HG03196 (cell line): ENCODE results near the gene CNOT1.
"Not testable (repeated sequence)": the region's sequence is repeated elsewhere in the genome, so short reads cannot be mapped to it uniquely, and the experiment has no call there.

Experiments
- ATAC-seq: cut with Tn5 transposase; IDR thresholded peaks from one replicate; pipeline ENCODE4 v1.9.1; 2021; ENCODE audit not compliant: unreplicated experiment

Gene CNOT1

GRCh38 chr16:58629733-58630640, at the start of gene CNOT1:
Gene CNOT1, minus strand, starts transcription at chr16:58629826. Its CDS starts 30,489 bp downstream, at chr16:58599337.
- peak; percentile 91 for ATAC-seq

DNA sequence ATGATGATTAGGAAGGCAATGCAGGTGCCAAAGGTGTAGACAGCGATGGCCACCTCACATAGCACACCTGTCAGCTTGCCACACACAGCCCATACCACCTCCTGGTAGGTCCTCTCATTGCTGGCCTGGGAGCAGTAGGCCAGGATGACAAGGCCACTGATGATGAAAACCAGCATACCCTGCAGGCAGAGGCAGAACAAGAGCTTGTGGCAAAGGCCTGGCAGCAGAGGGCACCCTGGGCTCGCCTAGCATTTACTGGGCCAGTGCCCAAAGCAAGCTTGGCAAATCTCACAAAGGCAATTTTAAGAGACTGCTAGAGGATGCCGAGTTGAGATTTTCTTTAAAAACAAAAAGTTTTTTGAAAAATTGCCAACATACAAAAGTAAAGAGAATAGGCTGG, 49.1 kb upstream of the CNOT1 start:
- no peak for ATAC-seq

DNA sequence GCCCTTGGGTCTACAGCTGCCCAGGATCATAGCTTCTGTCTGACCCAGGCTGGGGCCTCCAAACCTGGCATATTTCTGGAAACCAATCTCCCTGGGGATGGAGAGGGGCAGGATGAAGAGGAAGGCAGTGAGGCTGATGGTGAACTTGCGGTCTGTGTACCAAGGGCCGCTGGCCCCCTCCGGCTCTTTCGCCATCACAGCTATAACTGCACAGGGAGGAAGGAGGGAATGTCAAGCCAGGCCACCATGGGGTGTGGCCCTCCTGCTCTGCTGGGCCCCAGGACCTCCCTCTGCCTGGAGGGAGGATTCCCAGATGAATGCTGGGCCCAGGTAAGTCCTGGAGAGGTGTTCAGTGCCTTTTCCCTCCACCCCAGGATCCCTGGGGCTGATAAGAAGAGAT, 48.6 kb upstream of the CNOT1 start:
- no peak for ATAC-seq

DNA sequence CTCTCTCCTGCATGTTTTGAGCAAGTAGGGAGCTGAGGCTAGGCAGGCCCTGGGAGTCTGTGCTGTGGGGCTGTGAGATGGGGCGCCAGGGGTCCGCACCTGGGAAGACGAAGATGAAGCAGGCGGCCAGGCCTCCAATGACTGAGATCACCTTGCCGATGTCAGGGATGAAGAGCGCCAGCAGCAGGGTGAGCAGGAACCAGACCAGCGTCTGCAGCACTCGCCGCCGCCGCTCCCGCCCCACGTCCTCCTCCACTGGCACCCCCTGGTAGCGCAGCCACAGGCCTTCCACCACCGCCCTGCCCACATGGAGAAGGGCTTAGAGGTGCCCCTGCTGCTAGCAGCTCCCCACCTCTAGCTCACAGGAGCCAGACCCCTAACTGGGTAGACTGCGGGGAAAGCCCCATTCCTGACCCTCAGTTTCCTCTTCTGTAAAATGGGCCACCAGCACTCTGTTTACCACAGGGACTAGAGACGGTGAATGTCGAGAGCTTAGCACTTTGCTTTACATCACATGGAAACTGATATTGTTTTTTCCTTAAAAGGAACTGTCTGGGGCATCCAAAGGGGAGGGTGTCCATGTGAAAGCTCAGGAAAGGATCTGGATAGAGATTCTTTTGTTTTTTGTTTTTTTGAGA, 41.4 kb upstream of the CNOT1 start:
- ATAC-seq, result no peak

GRCh38 chr16:58670177-58670576, 40.6 kb upstream of the CNOT1 start:
- ATAC-seq, result no peak

GRCh38 chr16:58665200-58665599, 35.6 kb upstream of the CNOT1 start:
- ATAC-seq, result no peak

DNA sequence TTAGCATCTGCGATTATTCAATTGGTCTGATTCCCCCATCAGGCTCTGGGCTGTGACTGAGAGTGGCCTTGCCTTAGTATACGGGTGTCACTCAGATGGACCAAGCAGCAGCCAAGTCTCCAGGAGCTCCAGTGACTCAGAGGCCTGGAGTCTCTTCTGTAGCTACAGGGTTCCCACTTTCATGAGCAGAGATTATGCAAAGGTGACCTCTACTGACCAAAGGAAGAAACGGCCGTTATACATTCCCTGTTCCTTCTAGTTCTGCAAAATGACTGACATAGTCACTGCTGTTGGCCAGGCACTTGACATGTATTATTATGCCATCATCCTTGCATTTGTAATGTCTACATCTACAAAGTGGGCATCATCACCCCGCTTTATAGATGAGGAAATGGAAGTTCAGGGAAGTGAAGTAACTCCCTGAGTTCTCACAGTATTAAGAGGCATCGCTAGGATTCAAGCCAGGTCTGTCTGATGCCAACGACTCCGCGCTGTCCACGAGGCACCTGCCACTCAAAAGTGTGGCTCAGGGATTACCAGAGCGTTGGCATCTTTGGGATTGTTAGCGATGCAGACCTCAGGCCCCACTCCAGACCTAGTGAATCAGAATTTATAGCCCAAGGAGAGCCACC, 31.7 kb upstream of the CNOT1 start:
- ATAC-seq, result no peak

GRCh38 chr16:58659911-58660310, 30.3 kb upstream of the CNOT1 start:
- not testable (repeated sequence) for ATAC-seq

DNA sequence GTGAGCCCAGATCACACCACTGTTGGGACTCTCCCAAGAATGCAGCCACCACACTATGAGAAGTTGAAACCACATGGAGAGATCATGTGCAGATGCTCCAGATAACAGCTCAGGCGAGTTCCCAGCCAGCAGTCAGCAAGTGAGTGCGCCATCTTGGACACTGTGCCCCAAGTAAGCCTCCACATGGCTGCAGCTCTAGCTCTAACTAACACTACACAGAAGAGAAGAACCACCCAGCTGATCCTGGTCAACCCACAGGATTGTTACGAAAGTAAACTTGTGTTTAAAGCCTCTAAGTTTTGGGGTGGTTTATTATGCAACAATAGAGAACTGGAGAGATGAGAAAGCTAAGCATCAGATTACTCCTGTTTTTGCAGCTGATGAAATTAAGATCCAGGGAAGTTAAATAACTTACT, 29.2 kb upstream of the CNOT1 start:
- ATAC-seq, result no peak

- ATAC-seq, result no peak
These were observed 27.3 kb upstream of the CNOT1 start for GRCh38 chr16:58656899-58657298.

GRCh38 chr16:58655215-58655596, 25.6 kb upstream of the CNOT1 start:
- ATAC-seq, result no peak

DNA sequence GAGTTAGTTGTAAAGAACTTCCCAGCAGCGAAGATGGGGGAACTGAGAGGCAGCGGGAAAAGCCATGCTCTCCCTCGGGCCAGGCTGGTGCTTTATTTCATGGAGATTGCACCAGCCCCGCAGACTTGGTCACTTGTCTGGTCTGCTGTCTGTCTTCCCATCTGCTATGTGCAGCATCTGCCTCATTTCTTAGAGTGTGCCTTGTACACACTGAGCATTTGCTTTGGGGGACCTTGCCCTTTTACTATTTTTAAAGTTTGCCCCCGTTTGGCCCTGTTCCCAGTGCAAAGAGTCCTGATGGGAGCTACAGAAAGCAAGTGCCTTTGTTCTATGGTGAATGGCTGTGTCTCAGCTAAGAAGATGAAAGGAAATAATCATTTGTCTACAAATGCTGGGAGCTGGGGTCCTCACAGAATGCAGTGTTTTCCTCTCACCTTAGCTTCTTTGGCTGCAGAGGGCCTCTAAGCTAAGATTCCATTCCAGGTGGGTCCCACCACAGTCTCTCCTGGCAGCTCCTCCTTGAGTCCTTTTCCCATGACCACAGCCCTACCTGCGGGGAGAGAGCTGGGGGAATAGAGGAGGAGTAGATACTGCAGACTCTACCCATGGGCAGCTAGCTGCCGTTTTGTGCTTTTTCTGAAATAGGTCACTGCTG, 25.1 kb upstream of the CNOT1 start:
- ATAC-seq, result no peak

DNA sequence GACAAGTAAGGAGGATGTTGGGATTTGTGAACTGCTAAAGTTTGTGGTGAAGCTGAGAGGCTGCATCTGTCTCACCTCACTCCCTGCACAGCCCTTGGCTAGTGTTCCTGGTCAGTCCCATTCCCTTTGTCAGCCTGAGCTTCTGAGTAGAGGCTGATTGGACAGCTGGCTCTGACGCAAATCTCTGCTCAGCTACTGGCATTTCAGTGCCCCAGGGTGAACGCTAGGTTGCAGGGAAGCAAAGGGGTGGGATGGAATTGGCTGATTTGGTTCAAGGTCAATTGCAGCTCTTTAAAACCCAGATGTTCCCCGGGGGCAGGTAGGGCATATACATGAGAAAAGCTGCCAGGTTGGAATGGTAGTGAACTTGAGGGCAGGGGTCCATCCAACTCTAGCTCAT, 23.1 kb upstream of the CNOT1 start:
- ATAC-seq, result no peak

- ATAC-seq, result no peak
These were observed 22.3 kb upstream of the CNOT1 start for GRCh38 chr16:58651965-58652348.

DNA sequence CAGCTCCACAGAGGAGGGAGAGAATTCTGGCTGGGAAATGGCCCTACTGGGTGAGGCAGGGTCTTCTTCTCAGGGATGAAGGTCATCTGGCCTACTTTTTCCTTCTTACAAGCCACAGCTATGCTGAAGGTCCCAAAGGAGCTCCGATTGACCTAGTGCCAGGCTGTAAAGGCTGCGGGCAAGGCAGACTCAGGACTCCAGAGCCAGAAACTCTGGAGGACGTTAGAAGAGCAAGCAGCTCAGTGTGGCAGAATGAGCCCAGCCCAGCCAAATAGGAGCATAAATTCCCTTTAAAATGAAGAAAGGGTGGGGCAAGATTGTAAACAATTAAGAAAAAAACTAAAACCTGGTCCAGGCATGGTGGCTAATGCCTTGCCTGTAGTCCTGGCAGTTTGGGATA, 20.1 kb upstream of the CNOT1 start:
- no peak for ATAC-seq

DNA sequence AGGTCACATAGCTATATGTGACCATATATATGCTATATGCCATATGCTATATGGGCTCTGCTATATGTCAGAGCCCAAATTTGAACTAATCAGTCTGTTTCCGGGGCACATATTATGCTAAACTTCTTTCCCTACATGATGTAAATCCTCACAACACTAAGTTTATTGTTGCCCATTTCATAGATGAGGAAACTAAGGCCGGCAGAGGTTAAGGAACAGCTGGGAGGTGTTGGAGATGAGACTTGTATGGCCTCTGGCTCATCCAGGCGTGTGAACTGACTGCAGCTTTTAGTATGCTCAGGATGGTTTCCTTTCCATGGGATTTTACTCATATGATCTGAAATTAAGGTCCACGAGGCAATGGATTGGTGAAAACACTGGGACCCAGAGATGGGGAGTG, 17.5 kb upstream of the CNOT1 start:
- ATAC-seq, result no peak

DNA sequence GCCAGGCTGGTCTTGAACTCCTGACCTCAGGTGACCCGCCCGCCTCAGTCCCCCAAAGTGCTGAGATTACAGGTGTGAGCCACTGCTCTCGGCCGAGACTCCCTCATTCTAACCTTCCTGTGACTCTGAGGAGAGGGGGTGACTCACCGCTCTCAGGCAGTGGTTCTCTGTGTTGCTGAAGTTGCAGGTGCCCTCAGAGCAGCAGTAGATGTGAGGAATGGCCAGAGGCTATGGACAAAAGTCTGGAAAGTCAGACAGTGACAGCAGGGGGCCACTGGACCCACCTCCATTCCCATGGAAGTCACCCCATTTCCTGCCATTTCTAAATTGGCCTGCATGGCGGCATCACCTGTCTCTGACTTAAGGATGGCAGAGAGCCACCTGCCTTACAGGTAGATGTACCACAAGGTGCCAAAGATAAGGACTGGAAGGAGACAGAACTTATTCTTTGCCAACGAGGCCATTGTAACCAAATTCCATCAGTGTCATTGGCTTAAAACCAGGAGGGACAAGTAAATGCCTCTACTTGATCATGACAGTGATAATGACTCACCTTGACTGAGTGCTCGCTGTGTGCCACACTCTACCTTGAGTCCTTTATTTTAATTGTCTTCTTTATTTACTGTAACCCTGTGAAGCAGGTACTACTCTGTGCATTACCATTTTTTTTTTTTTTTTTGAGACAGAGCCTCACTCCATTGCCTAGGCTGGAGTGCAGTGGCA, 15.3 kb upstream of the CNOT1 start:
- ATAC-seq, result no peak

DNA sequence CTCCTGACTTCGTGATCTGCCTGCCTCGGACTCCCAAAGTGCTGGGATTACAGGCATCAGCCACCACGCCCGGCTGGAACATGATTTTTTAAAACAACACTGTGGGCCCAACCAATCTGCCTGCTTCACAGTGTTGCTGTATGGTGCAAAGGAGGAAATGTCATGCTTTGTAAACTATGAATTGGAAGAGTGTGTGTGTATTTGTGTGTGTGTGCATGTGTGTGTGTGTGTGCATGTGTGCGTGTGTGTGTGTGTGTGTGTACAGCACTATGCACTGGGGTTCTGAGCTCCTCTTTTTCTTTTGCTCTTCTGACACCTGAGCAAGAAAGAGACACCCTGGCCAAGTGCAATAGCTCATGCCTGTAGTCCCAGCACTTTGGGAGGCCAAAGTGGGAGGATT, 14.5 kb upstream of the CNOT1 start:
- no peak for ATAC-seq

DNA sequence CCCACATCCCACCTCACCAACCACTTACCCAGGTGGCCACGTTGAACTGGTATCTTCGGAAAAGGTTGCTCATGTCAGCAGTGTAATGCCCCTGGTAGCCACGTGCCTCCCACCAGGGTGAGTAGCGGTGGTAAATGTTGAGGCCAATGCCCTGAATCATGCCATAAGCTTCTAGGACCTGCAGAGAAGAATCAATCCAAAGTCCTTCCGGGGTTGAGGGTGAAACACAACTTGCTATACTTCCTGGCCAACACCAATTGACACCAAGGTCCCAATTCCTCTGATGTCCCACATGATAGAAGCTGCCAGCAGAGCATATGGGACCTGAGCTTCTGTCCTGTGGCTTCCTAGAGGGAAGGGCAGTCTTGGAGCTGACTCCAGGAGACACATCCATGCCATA, 11.3 kb upstream of the CNOT1 start:
- ATAC-seq, result no peak

- no peak for ATAC-seq
These were observed 10.2 kb upstream of the CNOT1 start for GRCh38 chr16:58639836-58640235.

DNA sequence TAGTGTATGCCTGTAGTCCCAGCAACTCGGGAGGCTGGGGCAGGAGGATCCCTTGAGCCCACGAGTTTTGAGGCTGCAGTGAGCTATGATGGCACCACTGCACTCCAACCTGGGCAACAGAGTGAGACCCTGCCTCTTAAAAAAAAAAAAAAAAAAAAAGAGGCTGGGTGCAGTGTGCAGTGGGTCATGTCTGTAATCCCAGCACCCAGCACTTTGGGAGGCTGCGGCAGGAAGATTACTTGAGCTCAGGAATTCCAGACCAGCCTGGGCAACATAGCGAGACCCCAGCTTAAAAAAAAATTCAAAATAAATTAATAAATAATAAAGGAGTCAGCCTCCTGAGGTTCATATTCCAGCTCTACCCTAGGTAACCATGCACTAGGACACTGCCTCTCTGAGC, 9.6 kb upstream of the CNOT1 start:
- ATAC-seq, result no peak
